HG03354 (cell line): ENCODE measurements around the gene CHKA.

Experiments used
- ATAC-seq: cut with Tn5 transposase; IDR thresholded peaks from one replicate; pipeline ENCODE4 v1.9.1; 2021; ENCODE audit warnings: mild to moderate bottlenecking; ENCODE audit not compliant: unreplicated experiment, poor library complexity, severe bottlenecking

The CHKA gene

DNA sequence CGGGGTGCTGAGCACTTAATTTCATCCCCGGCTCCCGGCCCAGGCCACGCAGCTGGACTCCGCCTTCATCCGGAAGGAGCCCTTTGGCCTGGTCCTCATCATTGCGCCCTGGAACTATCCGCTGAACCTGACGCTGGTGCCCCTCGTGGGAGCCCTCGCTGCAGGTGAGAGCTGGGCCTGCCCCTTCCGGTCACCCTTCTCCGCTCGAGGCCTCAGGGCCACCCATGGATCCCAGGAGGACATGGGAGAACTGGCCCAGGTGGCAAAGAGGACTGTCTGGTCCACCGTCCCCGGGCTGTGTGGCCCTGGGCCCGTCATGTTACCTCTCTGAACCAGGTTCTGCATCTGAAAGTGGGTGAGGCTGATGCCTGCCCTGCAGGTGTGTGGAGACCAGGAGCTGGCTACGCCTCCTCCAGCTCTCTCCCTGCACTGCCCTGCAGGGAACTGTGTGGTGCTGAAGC, 102.4 kb downstream of the CHKA start:
- ATAC-seq: no peak

DNA sequence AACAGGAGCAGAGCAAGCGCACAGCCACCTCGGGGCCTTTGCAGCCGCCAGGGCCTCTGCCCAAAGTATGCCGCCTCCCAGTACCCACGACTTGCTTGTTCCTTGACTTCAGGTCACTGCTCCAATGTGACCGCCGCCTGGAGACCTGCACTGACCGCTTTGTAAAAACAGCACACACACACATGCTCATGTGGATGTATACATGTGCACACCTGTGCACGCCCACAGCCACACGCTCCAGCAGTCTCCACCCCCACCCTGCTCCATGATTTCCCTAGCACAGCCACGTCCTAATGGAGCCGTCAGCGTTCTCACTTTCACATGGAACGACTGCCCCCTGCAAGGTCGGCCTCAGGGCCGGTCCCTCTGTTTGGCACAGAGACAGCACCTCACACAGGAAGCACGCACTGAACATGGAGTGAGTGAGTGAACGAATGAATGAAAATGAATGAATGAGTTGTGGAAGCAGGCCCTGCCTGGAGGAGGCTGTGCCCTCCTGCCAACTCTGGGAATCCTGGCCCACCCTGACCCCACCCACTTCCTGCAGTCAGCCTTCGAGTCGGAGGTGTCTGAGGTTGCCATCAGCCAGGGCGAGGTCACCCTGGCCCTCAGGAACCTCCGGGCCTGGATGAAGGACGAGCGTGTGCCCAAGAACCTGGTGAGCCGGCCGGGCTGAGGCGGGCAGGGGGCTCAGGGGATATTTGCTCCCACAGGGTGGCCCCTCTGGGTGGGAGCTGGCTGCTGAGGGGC, 103.0 kb downstream of the CHKA start:
- no peak for ATAC-seq

DNA sequence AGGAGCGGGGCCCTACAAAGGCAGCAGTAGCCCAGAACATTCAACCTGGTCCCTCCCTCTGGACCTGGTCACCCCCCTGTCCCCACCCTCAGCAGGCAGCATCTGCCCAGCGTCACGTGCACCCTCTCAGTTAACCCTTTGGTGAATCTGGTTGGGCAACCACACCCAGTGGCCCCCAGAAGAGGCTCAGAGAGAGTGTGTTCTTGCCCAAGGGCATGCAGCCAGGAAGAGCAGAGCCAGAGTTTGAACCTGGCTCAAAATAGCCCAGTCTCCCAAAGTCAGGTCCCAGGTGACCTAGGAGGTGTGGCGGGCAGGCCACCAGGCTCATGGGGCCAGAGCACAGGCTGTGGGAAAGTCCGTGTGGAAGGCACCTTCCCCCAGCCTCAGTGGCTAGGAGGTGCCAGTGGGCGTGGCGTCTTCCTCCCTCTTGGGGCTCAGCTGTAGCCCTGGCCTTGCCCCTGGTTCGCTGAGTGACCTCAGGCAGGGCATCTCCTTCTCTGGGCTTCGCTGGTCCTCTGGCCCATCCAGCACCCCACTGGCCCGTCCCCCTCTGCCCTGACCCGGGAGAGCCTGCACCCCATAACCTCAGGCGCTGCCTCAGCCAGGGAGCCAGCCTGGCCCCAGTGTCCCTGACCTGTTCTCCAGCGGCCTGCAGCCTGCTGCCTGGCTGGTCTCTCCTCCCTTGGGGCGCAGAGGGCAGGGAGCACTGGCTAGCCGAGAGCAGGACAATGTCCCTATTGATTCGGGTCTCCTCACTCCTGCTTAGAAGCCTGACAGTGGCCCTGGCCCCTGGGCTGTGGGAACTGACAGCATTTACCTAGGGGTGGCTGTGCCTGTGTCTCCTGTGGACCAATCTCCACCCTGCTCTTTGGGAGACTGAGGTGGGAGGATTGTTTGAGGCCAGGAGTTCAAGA, 104.0 kb downstream of the CHKA start:
- ATAC-seq: no peak

DNA sequence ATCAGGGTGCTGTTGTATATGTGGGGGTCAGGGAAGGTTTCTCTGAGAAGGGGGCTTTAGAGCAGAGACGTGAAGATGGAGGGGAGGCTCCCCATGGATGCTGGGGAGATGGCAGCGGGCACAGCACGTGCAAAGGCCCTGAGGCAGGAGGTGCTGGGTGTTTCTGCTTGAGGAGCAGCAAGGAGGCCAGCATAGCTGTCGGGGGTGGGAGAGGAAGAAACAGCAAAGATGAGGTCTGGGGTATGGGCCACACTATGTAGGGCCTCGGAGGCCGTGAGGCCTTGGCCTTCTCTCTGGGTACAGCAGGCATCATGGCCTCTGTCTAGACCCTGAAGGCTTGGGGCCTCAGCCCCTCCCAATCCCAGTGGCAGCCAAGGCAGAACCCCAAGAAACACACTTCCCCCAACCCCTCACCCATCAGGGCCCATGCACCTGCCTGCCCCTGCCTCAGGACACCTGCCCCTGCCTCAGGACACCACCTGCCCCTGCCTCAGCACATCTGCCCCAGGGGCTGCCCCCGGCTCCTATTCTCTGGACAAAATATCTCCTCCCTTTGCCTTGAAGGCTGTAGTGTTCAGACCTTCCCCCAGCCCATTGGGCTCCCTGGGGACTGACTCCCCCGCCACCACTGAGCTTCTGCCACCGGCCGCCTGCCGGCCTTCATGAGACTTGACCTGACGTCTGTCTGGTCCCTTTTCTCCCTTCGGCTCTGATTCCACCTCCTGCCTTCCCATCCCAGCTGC, 104.9 kb downstream of the CHKA start:
- ATAC-seq: no peak

DNA sequence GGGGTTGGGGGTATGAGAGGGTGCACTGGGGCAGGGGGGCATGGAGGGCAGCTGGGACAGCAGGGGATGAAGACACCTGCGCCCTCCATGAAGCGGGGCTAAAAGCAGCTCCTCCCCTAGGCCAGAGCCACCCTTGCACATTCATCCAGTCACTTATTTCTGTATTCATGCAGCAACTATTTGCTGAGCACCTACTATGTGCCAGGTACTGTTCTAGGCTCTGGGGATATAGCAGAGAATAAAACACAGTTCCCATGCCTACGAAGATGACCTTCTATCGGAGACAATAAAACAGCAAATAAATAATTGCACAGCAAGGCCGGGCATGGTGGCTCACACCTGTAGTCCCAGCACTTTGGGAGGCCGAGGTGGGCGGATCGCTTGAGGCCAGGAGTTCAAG, 105.7 kb downstream of the CHKA start:
- ATAC-seq: no peak

DNA sequence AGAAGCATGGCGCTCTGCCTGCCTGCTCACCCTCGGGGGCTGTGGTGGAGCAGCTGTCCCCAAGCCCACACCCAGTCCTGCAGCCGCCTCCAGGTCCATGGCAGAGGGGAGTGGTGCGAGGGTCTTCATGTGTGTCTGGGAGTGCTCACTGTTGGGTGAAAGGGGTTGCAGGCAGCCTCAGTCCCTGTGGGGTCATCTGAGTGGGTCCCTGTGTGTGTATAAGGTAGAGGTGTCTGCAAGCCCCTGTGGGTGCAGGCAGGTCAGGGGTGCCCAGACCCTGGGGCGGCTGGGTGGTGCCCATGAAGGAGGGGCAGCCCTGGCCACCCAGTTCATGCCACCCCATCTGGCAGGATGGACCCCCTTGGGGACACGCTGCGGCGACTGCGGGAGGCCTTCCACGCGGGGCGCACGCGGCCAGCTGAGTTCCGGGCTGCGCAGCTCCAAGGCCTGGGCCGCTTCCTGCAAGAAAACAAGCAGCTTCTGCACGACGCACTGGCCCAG, 106.2 kb downstream of the CHKA start:
- no peak for ATAC-seq

DNA sequence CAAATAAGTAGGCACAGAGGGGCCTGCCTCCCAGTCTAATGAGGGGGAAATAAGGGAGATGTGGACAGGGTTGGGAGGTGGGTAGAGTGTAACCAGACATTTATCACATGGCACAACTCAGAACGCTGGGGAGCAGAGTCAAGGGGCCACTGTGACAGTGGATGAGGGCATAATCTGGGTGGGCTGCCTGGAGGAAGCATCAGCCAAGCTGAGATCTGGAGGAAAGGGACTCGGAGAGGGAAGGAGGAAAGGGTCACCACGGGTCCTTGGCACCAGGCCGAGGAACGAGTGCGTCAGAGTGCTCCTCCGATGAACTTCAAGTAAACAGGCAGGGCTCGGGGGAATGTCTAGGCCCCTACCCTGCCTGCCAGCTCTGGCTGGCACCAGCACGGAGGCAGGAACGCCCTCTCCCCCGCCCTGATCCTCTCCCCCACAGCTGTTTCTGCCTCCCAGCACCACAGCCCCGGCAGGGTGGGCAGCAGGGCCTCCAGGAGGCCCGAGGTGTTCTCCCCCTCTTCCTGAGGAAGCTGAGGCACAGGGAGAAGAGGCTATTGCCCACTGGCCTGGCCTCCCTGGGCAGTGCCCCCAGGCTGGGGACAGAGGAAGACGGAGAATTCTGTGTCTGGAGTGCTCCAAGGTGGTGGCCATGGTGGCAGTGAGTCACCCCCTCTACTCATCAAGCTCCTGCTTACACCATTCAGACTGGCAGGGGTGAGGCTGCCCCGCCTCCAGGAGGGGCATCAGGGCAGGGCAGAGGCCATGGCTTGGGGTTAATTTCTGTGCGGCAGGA, 106.8 kb downstream of the CHKA start:
- ATAC-seq: no peak

DNA sequence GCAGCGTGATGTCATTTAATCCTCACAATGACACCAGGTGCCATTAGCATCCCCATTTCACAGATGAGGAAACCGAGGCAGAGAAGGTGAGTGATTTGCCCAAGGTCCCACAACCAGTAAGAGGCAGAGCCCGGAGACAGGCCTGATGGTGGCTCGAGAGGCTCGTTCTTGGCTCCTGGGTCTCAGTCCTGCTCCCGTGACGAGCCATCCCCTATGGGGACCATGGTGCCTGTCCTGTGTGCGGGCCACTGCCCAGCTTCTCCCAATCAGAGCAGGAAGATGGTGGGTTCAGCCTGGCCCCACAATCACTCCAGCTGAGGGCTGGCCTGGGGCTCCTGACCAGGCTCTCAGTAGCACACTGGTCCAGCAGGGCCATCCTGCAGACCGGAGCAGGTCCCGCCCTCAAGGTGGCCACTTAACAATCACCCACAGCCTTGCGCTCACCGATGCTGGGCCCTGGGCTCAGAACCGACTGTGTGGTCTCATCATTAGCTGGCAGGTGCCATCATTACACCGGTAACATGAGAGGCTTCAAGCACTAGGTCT, 107.5 kb downstream of the CHKA start:
- ATAC-seq: no peak

DNA sequence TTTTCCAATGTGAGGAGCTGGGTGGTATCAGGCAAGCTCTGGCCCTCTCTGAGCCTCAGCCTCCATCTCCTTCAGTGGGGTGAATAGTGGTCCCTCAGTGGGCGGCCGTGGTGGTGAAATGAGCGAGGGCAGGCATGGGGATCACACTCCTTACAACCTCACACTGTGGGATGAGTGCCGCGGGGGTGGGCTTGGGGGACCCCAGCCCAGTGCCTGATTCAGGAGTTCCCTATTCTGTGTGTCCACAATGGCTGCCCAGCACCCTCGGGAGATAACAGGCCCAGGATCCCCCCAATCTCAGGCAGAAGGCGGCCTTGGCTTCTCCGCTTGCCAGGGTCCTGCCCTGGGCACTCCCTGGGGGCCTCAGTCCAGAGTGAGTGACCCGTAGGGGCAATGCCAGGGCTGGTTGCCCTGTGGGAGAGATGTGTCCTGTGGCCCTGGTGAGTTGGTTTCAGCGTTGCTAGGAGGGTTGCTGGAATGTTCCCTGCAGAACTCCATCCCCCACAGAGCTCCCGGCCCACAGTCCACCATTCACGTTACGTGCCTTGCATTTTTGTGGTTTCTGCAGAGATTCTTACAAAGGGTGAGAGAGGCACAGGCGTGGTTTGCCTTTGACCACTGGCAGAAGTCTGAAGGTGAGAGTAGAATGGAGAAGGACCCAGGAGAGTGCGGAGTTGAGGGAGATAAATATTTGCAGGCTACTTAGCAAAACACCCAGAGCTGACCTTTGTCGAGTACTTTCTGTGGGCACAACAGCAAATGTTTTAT, 108.2 kb downstream of the CHKA start:
- no peak for ATAC-seq

DNA sequence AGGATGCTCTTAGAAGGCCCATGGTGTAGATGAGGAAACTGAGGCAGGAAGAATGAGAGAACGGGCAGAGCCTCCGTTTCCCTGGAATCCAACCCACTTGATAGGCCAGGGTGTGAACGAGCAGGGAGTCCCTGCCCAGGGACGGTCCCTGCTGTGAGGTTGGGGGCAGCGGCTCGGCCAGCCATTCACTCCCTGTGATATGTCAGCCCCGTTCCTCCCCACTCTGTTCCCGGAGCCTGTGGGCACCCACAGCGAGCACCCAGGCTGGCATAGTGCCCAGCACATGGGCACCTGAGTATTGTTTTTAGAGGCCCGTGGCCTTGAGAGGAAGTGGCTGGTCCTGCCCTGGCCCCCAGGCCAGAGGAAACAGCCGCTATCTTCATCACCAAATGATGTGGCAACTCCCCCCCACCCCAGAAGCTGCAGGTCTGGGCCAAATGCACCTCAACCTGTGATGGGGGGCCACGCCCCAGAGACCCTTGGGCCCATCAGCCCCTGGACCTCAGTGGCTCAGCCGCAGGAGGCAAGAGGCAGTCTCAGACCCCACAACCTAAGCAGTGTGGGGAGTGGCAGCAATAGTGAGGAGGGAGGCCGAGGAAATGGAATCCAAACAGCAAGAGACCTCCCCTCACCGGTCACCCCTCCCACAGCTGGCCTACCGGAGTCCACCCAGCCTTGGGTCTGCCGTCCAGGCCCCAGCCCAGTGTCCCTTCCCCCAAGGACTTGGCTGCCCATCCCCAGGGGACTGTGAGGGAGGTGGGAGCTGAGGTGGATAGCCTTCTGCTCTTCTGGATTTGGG, 108.9 kb downstream of the CHKA start:
- no peak for ATAC-seq

DNA sequence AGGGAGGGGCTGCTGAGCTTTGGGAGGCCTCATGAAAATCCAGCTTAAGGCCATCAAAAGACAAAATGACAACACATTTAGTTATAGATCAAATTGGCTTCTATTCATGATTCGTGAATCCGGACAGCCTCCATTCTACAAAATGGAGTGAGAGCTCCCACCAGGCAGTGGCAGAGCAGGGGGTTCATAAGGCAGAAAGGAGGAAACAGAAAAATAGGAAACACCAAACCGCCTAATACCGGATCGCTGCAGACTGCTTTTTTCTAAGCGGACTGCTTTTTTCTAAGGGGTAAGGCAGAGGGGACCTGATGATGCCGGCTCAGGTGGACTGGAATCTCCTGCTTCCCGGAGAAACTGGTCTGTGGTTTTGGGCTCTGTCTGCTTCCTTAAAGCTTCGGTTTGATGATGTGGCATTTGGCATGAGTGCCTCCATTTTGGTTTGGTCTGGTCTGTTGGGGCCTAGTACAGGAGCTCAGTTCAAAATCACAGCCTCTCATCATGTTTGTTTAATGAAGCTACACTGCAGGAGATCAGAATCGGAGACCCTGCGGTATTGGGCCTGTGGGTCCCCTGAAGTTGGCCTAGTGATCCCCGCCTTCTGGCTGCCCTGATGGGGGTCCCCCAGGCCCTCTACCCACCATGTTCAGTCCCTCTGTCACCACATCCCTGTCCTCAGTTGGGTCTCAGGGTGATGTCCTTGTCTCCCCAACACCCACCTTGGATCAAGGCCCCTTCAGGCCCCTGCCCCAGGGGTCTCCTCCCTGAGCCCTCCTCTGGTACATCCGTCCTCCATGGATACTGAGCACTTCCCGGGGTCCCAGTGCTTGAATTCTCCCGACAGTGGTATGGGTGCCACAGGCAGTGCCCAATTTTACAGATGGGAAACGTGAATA, 109.9 kb downstream of the CHKA start:
- ATAC-seq: no peak

DNA sequence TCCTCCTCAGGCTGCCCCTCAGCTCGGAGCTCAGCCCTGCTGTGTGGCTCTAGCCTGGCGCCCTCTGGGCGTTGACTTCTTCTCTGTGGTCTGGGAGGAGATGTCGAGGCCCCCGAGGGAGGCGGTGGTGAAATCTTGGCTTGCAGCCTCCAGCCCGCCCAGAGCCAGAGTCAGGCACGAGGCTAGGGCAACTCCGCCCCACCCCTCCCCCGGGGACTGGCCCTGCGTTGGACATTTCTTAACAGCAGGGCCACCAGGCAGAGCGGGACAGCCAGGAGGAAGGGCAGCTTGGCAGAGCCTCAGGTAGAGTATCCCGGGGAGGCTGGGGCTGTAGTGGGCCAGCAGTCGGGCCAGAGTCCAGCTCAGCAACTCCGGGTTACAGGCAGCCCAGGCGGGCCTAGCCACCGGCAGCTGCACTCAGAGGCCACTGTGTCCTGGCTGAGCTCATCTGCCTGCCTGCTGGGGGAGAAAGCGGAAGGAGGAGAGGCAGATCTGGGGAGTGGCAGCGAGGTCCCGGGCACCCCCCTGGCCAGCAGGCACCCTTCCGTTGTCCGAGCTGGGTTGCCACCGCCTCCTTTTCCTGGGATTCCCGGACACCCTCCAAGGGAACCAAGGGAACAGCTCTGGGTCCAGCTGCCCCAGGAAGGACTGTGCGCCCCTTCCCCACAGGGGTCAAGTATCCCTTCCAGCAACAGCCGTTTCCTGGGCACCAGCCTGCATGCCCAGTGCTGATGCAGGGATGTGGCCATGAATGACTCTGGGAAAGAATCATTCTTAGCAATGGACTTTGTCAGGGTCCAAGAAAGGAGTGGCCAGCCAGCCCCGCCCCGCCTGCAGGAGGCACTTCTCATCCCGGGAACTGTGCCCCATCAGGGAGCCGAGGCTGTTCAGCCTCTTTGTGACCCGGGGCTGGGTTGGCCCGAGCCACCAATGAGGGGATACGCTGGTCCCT, 110.8 kb downstream of the CHKA start, which contains the start of gene ALDH3B1:
Gene ALDH3B1 (plus strand): TSS at position 238 of the 952 bp plus-strand sequence. CDS start 4,971 bp downstream, outside the sequence.
- no peak for ATAC-seq

DNA sequence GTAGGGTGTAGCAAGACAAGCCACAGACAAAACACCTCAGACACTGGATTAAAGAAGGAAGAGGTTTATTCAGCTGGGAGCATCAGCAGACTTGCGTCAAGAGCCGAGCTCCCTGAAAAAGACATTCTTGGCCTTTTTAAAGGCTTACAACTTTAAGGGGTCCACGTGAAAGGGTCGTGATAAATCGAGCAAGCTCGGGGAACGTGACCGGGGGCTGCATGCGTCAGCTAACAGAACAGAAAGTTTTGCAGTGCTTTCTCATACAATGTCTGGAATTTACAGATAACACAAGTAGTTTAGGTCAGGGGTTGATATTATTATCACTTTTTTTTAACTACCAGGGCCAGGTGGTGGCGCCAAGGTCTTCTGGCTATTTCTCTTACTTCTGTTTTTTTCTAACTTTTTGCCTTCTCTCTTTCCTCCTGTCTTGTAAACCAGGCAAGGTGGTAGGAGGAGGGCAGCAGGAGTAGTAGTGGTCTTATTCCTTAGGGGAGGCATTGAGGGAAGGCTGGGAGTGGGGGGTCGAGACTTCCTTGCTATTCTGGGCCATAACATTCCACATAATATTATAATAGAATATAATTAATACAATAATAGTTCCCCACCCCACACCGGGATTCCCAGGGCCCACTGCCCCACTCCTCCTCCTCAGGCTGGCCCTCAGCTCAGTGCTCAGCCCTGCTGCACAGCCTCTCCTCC, 111.6 kb downstream of the CHKA start:
- ATAC-seq: no peak

DNA sequence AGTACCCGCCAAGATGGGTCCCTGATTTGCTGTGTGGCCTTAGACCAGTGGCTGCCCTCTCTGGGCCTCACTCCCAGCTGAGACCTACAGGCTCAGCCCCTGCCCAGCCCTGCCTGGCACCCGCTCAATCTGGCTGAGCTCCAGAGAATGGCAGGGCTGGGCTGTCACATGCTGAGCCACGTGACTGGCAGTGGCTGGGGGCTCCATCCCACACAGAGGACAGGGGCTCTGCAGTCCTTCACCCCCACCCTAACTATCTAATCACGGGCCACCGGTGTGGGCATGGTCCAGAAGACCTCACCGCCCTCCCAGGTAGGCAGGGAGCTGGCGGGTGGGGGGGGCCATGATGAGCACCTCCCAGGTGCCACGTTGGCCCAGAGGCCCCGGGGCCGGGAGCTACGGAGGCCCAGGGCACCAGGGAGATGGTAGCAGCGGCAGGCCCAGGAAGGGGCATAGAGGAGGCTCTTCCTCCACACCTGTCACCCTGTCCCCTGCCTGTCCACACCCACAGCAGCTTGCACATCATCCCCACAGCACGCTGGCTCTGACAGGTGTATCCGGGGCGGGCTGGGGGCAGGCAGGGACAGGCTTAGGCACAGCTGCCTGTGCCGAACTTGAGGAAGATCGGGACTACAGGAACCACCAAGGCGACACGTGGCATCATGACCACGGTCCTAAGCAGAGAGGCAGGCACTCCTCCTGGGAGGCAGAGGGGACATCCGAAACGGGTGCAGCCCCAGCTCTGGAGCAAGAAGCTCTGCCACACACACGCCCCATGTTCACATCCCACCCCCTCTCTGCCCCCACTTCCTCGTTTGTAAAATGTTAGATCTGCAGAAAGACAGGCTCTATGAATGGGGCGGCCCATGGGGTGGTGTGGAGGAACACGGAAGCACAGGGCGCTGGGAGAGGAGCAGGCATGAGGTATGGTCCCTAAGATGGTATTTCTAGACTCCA, 112.5 kb downstream of the CHKA start:
- no peak for ATAC-seq
